ENCODE results near the gene ABCB10. TPM values are rescaled to one million over a fixed set of nuclear protein-coding genes. Genes with fewer than 3 reads are reported as not detected.

Gene ABCB10
- total RNA-seq, 2 experiments from 2014 or later, result 9.8 to 11.0 TPM

GRCh38 chr1:229572286-229572685, 13.8 kb upstream of the ABCB10 start:
- no peaks in the 10 kb centered on the region for H3K36me3 ChIP-seq (ENCODE audit: insufficient read depth, low read length)
- DNase-seq, result no peak
- POLR2A ChIA-PET, result no interaction called here
- H3K9me3 ChIP-seq (ENCODE audit: control insufficient read depth in 1 of 2, insufficient read depth in 1 of 2, low read length in 2 of 2), result no peaks in the 10 kb centered on the region
- Mint-ChIP-seq H3K4me1 (ENCODE audit: low read depth) (no peaks in the 10 kb centered on the region), H3K36me3 (ENCODE audit: low read depth) (no peaks in the 10 kb centered on the region), H3K27me3 (peaks cover 3% of the 10 kb centered on the region), H3K9me3 (no peaks in the 10 kb centered on the region), H3K4me3 (no peak overlapping the region), H3K27ac (no peak overlapping the region)
- no peak for ATAC-seq (ENCODE audit: poor library complexity)
- TF ChIP-seq, protein P1, sequence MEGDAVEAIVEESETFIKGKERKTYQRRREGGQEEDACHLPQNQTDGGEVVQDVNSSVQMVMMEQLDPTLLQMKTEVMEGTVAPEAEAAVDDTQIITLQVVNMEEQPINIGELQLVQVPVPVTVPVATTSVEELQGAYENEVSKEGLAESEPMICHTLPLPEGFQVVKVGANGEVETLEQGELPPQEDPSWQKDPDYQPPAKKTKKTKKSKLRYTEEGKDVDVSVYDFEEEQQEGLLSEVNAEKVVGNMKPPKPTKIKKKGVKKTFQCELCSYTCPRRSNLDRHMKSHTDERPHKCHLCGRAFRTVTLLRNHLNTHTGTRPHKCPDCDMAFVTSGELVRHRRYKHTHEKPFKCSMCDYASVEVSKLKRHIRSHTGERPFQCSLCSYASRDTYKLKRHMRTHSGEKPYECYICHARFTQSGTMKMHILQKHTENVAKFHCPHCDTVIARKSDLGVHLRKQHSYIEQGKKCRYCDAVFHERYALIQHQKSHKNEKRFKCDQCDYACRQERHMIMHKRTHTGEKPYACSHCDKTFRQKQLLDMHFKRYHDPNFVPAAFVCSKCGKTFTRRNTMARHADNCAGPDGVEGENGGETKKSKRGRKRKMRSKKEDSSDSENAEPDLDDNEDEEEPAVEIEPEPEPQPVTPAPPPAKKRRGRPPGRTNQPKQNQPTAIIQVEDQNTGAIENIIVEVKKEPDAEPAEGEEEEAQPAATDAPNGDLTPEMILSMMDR (IDR thresholded peaks at IDR 0.05), result no peak
- H3K4me3 ChIP-seq (ENCODE audit: low read length), result no peak overlapping the region
- no peak overlapping the region for H3K27ac ChIP-seq (ENCODE audit: low read depth in 1 of 2, low read length in 2 of 2)
- CTCF ChIA-PET, result no interaction called here
- intact Hi-C loops (cut with DNase I, micrococcal nuclease), result no loop called here
- no peaks in the 10 kb centered on the region for H3K27me3 ChIP-seq (ENCODE audit: control insufficient read depth in 1 of 2, insufficient read depth in 2 of 2, low read length in 2 of 2)
- H3K4me1 ChIP-seq (ENCODE audit: insufficient read depth, low read length), result no peaks in the 10 kb centered on the region

GRCh38 chr1:229570891-229571516, 12.5 kb upstream of the ABCB10 start:
- Mint-ChIP-seq H3K4me3 (no peak overlapping the region), H3K27me3 (peaks cover 4% of the 10 kb centered on the region), H3K4me1 (ENCODE audit: low read depth) (no peaks in the 10 kb centered on the region), H3K9me3 (no peaks in the 10 kb centered on the region), H3K36me3 (ENCODE audit: low read depth) (no peaks in the 10 kb centered on the region), H3K27ac (no peak overlapping the region)
- no peak overlapping the region for H3K4me3 ChIP-seq (ENCODE audit: low read length)
- intact Hi-C loops (cut with DNase I, micrococcal nuclease), result no loop called here
- no peak overlapping the region for H3K27ac ChIP-seq (ENCODE audit: low read depth in 1 of 2, low read length in 2 of 2)
- no peak for ATAC-seq (ENCODE audit: poor library complexity)
- no peaks in the 10 kb centered on the region for H3K4me1 ChIP-seq (ENCODE audit: insufficient read depth, low read length)
- no peaks in the 10 kb centered on the region for H3K27me3 ChIP-seq (ENCODE audit: control insufficient read depth in 1 of 2, insufficient read depth in 2 of 2, low read length in 2 of 2)
- no peak for DNase-seq
- ChIA-PET CTCF (interaction anchor here (0.5 kb wide), 1 partner anchor 127 kb away, joined by 3 read pairs; no protein-coding TSS in a partner anchor), POLR2A (interaction anchor here (0.7 kb wide), 1 partner anchor 12 kb away, joined by 4 read pairs; no protein-coding TSS in a partner anchor)
- H3K36me3 ChIP-seq (ENCODE audit: insufficient read depth, low read length), result no peaks in the 10 kb centered on the region
- TF ChIP-seq, protein P1 (IDR thresholded peaks at IDR 0.05), result no peak
- H3K9me3 ChIP-seq (ENCODE audit: control insufficient read depth in 1 of 2, insufficient read depth in 1 of 2, low read length in 2 of 2), result no peaks in the 10 kb centered on the region

DNA sequence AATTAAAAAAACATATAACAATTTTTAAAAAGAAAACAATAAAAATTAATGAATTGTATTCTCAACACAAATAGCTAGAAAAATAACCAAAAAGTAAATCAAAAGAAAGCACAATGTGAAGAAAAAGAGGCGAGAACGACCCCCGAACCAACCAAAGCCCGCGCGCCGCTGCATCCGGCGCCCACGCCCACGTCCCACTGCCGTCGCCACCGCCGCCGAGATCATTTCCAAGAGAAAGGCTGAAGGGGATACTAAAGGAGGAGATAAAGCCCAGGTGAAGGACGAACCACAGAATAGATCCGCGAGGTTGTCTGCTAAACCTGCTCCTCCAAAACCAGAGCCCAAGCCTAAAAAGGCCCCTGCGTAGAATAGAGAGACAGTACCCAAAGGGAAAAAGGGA, 11.8 kb upstream of the ABCB10 start:
- ATAC-seq (ENCODE audit: poor library complexity) (no peak), DNase-seq (no peak)
- H3K27me3 Mint-ChIP-seq, result peaks cover 4% of the 10 kb centered on the region
- H3K4me3 ChIP-seq (ENCODE audit: low read length), result no peak overlapping the region
- TF ChIP-seq, protein P1 (IDR thresholded peaks at IDR 0.05), result no peak
- intact Hi-C loops (cut with DNase I, micrococcal nuclease), result no loop called here
- ChIA-PET POLR2A (interaction anchor here (0.7 kb wide), 1 partner anchor 11 kb away, joined by 4 read pairs; no protein-coding TSS in a partner anchor), CTCF (interaction anchor here (0.5 kb wide), 1 partner anchor 126 kb away, joined by 3 read pairs; no protein-coding TSS in a partner anchor)
- no peaks in the 10 kb centered on the region for H3K4me1 Mint-ChIP-seq (ENCODE audit: low read depth)
- H3K36me3 Mint-ChIP-seq (ENCODE audit: low read depth), result no peaks in the 10 kb centered on the region
- H3K4me1 ChIP-seq (ENCODE audit: insufficient read depth, low read length), result no peaks in the 10 kb centered on the region
- H3K27ac ChIP-seq (ENCODE audit: low read depth in 1 of 2, low read length in 2 of 2), result no peak overlapping the region
- no peaks in the 10 kb centered on the region for H3K27me3 ChIP-seq (ENCODE audit: control insufficient read depth in 1 of 2, insufficient read depth in 2 of 2, low read length in 2 of 2)
- H3K27ac Mint-ChIP-seq, result no peak overlapping the region
- no peaks in the 10 kb centered on the region for H3K36me3 ChIP-seq (ENCODE audit: insufficient read depth, low read length)
- H3K4me3 Mint-ChIP-seq, result no peak overlapping the region
- no peaks in the 10 kb centered on the region for H3K9me3 ChIP-seq (ENCODE audit: control insufficient read depth in 1 of 2, insufficient read depth in 1 of 2, low read length in 2 of 2)
- H3K9me3 Mint-ChIP-seq, result no peaks in the 10 kb centered on the region

All from CD4-positive, alpha-beta T cell (primary cell).